GM12878 (cell line): Measurements from ENCODE around the gene CGREF1.

Experiments used
- CHD1 ChIP-seq: IDR thresholded peaks from 2 replicates; pipeline ENCODE4 v1.6.1; 2012; ENCODE audit warnings: low read depth, low read length, improper control_type of control experiment
- ETV6 ChIP-seq, 2 experiments: fragments of 450-650 bp in 1 of 2; IDR thresholded peaks in 1 of 2; conservative IDR thresholded peaks in 1 of 2; 2 replicates each; pipeline ENCODE4 v1.6.1; 2014; ENCODE audit warnings: antibody characterized with exemption in 1 of 2, borderline replicate concordance in 1 of 2, low read depth in 1 of 2, mild to moderate bottlenecking in 1 of 2, moderate library complexity in 1 of 2
- EZH2 ChIP-seq: IDR thresholded peaks from 2 replicates; pipeline ENCODE4 v1.6.1; 2012; ENCODE audit warnings: low read depth, mild to moderate bottlenecking, control low read depth, inconsistent platforms, low read length, borderline replicate concordance; ENCODE audit not compliant: control insufficient read depth
- FOS ChIP-seq: IDR thresholded peaks from 3 replicates; pipeline ENCODE4 v1.6.1; 2011; ENCODE audit warnings: borderline replicate concordance; ENCODE audit not compliant: insufficient read length; ENCODE audit errors: extremely low read depth
- JUND ChIP-seq: IDR thresholded peaks from 2 replicates; pipeline ENCODE4 v1.6.1; 2012; ENCODE audit warnings: low read depth, mild to moderate bottlenecking, low read length, improper control_type of control experiment, moderate library complexity
- POLR2A ChIP-seq: IDR thresholded peaks from 2 replicates; pipeline ENCODE4 v1.6.1; 2011; ENCODE audit warnings: low read depth, mild to moderate bottlenecking, low read length
- TAF1 ChIP-seq: IDR thresholded peaks from 2 replicates; pipeline ENCODE4 v1.6.1; 2011; ENCODE audit warnings: mild to moderate bottlenecking, low read depth, low read length, borderline replicate concordance
- ZNF274 ChIP-seq: IDR thresholded peaks from one replicate; pipeline ENCODE4 v1.8.0; 2011; ENCODE audit not compliant: insufficient read length, insufficient read depth
- TF ChIP-seq, protein P1 (sequence below), 3 experiments: IDR thresholded peaks in 2 of 3; conservative IDR thresholded peaks in 1 of 3; 2 replicates each; pipeline ENCODE4 v1.5.1; 2011; ENCODE audit warnings: low read depth in 3 of 3, low read length in 3 of 3, mild to moderate bottlenecking in 3 of 3, control low read depth in 2 of 3, moderate library complexity in 2 of 3, inconsistent platforms in 1 of 3, mixed read lengths in 1 of 3; ENCODE audit not compliant: control insufficient read depth in 2 of 3, insufficient read depth in 1 of 3; ENCODE audit errors: extremely low read depth in 1 of 3
- TF ChIP-seq, protein P2 (sequence below): fragments of 450-650 bp; IDR thresholded peaks from 2 replicates; pipeline ENCODE4 v1.6.1; 2018; ENCODE audit warnings: borderline replicate concordance, mild to moderate bottlenecking; ENCODE audit not compliant: partially characterized antibody

- TF ChIP-seq, protein P1, sequence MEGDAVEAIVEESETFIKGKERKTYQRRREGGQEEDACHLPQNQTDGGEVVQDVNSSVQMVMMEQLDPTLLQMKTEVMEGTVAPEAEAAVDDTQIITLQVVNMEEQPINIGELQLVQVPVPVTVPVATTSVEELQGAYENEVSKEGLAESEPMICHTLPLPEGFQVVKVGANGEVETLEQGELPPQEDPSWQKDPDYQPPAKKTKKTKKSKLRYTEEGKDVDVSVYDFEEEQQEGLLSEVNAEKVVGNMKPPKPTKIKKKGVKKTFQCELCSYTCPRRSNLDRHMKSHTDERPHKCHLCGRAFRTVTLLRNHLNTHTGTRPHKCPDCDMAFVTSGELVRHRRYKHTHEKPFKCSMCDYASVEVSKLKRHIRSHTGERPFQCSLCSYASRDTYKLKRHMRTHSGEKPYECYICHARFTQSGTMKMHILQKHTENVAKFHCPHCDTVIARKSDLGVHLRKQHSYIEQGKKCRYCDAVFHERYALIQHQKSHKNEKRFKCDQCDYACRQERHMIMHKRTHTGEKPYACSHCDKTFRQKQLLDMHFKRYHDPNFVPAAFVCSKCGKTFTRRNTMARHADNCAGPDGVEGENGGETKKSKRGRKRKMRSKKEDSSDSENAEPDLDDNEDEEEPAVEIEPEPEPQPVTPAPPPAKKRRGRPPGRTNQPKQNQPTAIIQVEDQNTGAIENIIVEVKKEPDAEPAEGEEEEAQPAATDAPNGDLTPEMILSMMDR (IDR thresholded peaks at IDR 0.05 in 2 of 3, conservative IDR thresholded peaks at IDR 0.05 in 1 of 3; ENCODE audit: control insufficient read depth in 2 of 3, extremely low read depth in 1 of 3, insufficient read depth in 1 of 3, low read depth in 3 of 3, low read length in 3 of 3): no peak
- TF ChIP-seq JUND (no peak), TAF1 (no peak), EZH2 (no peak), POLR2A (no peak), FOS (no peak), ETV6 (conservative IDR thresholded peaks at IDR 0.05 in 1 of 2, IDR thresholded peaks at IDR 0.05 in 1 of 2; ENCODE audit: borderline replicate concordance in 1 of 2, low read depth in 1 of 2) (no peak), ZNF274 (no peak), CHD1 (no peak)
- TF ChIP-seq, protein P2, sequence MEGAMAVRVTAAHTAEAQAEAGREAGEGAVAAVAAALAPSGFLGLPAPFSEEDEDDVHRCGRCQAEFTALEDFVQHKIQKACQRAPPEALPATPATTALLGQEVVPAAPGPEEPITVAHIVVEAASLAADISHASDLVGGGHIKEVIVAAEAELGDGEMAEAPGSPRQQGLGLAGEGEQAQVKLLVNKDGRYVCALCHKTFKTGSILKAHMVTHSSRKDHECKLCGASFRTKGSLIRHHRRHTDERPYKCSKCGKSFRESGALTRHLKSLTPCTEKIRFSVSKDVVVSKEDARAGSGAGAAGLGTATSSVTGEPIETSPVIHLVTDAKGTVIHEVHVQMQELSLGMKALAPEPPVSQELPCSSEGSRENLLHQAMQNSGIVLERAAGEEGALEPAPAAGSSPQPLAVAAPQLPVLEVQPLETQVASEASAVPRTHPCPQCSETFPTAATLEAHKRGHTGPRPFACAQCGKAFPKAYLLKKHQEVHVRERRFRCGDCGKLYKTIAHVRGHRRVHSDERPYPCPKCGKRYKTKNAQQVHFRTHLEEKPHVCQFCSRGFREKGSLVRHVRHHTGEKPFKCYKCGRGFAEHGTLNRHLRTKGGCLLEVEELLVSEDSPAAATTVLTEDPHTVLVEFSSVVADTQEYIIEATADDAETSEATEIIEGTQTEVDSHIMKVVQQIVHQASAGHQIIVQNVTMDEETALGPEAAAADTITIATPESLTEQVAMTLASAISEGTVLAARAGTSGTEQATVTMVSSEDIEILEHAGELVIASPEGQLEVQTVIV: no peak
Observed at GRCh38 chr2:27122791-27123190, 3.9 kb upstream of the CGREF1 start.
